Breast epithelium (tissue), 3 donors: ENCODE data around the gene RBP5.

ENCODE experiments used
- POLR2A ChIP-seq: fragments of 450-650 bp; IDR thresholded peaks from one replicate; pipeline ENCODE4 v1.6.1; 2016; ENCODE audit warnings: antibody characterized with exemption, mild to moderate bottlenecking, moderate library complexity
- TF ChIP-seq, protein P1 (sequence below), 3 donors: fragments of 450-650 bp; IDR thresholded peaks; one replicate each; pipeline ENCODE4 v1.5.1; 2016 to 2017; ENCODE audit warnings: antibody characterized with exemption in 3 of 3, mild to moderate bottlenecking in 3 of 3, moderate library complexity in 3 of 3

DNA sequence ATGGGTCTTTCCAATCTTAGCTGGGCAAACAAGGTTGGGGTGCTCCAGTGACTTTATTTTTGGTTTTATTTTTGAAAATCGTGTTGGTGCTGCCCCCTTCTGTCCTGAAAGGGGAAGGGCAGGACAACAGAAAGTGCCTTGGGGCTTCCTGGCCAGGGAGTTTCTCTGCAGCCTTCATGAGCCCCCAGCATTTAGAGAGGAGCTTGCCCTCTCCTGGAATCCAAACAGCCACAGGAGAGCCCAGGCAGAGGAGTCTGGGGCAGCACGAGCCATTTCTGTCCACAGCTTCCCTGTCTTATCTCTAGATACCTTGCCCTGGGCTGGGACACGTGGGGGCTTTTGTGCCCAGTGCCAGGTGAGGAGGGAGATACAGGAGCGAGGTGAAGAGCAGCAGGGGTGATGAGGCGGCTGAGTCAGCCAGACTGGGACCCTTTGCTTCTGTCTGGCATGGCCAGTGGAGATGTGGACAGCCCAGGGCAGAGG is 15.3 kb downstream of the RBP5 start:
- TF ChIP-seq, protein P1, sequence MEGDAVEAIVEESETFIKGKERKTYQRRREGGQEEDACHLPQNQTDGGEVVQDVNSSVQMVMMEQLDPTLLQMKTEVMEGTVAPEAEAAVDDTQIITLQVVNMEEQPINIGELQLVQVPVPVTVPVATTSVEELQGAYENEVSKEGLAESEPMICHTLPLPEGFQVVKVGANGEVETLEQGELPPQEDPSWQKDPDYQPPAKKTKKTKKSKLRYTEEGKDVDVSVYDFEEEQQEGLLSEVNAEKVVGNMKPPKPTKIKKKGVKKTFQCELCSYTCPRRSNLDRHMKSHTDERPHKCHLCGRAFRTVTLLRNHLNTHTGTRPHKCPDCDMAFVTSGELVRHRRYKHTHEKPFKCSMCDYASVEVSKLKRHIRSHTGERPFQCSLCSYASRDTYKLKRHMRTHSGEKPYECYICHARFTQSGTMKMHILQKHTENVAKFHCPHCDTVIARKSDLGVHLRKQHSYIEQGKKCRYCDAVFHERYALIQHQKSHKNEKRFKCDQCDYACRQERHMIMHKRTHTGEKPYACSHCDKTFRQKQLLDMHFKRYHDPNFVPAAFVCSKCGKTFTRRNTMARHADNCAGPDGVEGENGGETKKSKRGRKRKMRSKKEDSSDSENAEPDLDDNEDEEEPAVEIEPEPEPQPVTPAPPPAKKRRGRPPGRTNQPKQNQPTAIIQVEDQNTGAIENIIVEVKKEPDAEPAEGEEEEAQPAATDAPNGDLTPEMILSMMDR (IDR thresholded peaks at IDR 0.05) = peak; percentile 78 to 91 (median 81)
- TF ChIP-seq POLR2A = no peak
